K562 (cell line): ENCODE data around the gene MTRF1L. TPM values are rescaled to one million over a fixed set of nuclear protein-coding genes. Genes with fewer than 3 reads are reported as not detected.

Experiments
- AFF4 ChIP-seq: sonication (generic); formaldehyde crosslinking; IDR thresholded peaks from 2 replicates; pipeline ENCODE4 v1.8.0; 2023; ENCODE audit warnings: mild to moderate bottlenecking, missing genetic modification reagents
- ARNT ChIP-seq, 2 experiments: fragments of 450-650 bp; IDR thresholded peaks; 2 replicates each; pipeline ENCODE4 v1.6.1; 2016; ENCODE audit warnings: mild to moderate bottlenecking in 1 of 2
- BRF2 ChIP-seq: IDR thresholded peaks from 3 replicates; pipeline ENCODE4 v1.6.1; 2011; ENCODE audit warnings: borderline replicate concordance, mild to moderate bottlenecking; ENCODE audit not compliant: insufficient read length, insufficient read depth
- CHCHD3 ChIP-seq: fragments of 250-450 bp; sonication (Bioruptor Pico); IDR thresholded peaks from 2 replicates; pipeline ENCODE4 v2.1.2; 2022; ENCODE audit warnings: mild to moderate bottlenecking
- CREB3L1 ChIP-seq: fragments of 450-650 bp; IDR thresholded peaks from 2 replicates; pipeline ENCODE4 v1.6.1; 2014; ENCODE audit warnings: low read depth, mild to moderate bottlenecking, moderate library complexity, borderline replicate concordance
- CREM ChIP-seq: IDR thresholded peaks from 2 replicates; pipeline ENCODE4 v1.6.1; 2014; ENCODE audit warnings: antibody characterized with exemption, low read depth
- CSDE1 ChIP-seq, 2 experiments: fragments of 450-650 bp; IDR thresholded peaks; 2 replicates each; pipeline ENCODE4 v1.6.1; 2016; ENCODE audit warnings: mild to moderate bottlenecking in 1 of 2
- FOSL1 ChIP-seq: fragments of 200-800 bp; sonication (Bioruptor generic); conservative IDR thresholded peaks from 2 replicates; pipeline ENCODE4 v1.6.1; 2016; ENCODE audit warnings: missing genetic modification characterization, missing compliant biosample characterization
- GABPB2 ChIP-seq: fragments of 250-450 bp; sonication (Bioruptor Pico); conservative IDR thresholded peaks from 2 replicates; pipeline ENCODE4 v1.5.1; 2021; ENCODE audit warnings: mild to moderate bottlenecking
- GTF2A2 ChIP-seq: IDR thresholded peaks from 2 replicates; pipeline ENCODE4 v1.6.1; 2016; ENCODE audit warnings: mild to moderate bottlenecking, missing genetic modification characterization, missing compliant biosample characterization
- NFE2L1 ChIP-seq: fragments of 450-650 bp; IDR thresholded peaks from 2 replicates; pipeline ENCODE4 v1.6.1; 2016; ENCODE audit warnings: missing genetic modification characterization, low read depth, mild to moderate bottlenecking, missing compliant biosample characterization, moderate library complexity, borderline replicate concordance
- NONO ChIP-seq, 2 experiments: fragments of 200-400 bp in 1 of 2; fragments of 450-650 bp in 1 of 2; formaldehyde crosslinking in 1 of 2; IDR thresholded peaks; 2 replicates each; pipeline ENCODE4 v1.6.1; 2017; ENCODE audit warnings: low read depth in 2 of 2, mild to moderate bottlenecking in 2 of 2, moderate library complexity in 2 of 2, low read length in 1 of 2
- PCBP2 ChIP-seq: fragments of 200-400 bp; formaldehyde crosslinking; IDR thresholded peaks from 2 replicates; pipeline ENCODE4 v1.6.1; 2018; ENCODE audit warnings: low read length, low read depth, mild to moderate bottlenecking, moderate library complexity; ENCODE audit not compliant: poor library complexity, severe bottlenecking
- SP1 ChIP-seq: sonication (generic); formaldehyde crosslinking; IDR thresholded peaks from 2 replicates; pipeline ENCODE4 v1.8.1; 2022; ENCODE audit warnings: mild to moderate bottlenecking, missing genetic modification reagents
- TOE1 ChIP-seq, 2 experiments: fragments of 450-650 bp in 1 of 2; sonication (generic) in 1 of 2; formaldehyde crosslinking in 1 of 2; IDR thresholded peaks; 2 replicates each; pipeline versions ENCODE4 v1.7.1 to v1.8.0; 2016 to 2022; ENCODE audit warnings: borderline replicate concordance in 2 of 2, mild to moderate bottlenecking in 2 of 2, antibody characterized with exemption in 1 of 2, inconsistent platforms in 1 of 2, low read depth in 1 of 2, missing genetic modification reagents in 1 of 2, moderate library complexity in 1 of 2
- ZFX ChIP-seq: sonication (generic); formaldehyde crosslinking; IDR thresholded peaks from 2 replicates; pipeline ENCODE4 v1.8.0; 2022; ENCODE audit warnings: mild to moderate bottlenecking, missing genetic modification reagents, moderate library complexity
- ZKSCAN3 ChIP-seq: fragments of 250-450 bp; sonication (Bioruptor Pico); IDR thresholded peaks from 2 replicates; pipeline ENCODE4 v1.4.0; 2020
- ZNF280B ChIP-seq: fragments of 250-450 bp; sonication (Bioruptor Pico); IDR thresholded peaks from 2 replicates; pipeline ENCODE4 v1.5.1; 2021; ENCODE audit warnings: mild to moderate bottlenecking
- ZNF830 ChIP-seq: fragments of 250-450 bp; sonication (Bioruptor Pico); IDR thresholded peaks from 2 replicates; pipeline ENCODE4 v1.5.0; 2021; ENCODE audit warnings: mild to moderate bottlenecking
- polyA plus RNA-seq, 8 experiments: library from polyadenylated mRNA; depleted of rRNA in 4 of 8; stranded (reverse) in 5 of 8; unstranded in 3 of 8; fragments of >200 nt; fragmentation: Nextera tagmentation in 2 of 8; fragmentation: Illumina TruSeq in 1 of 8; extraction: Ambion mirVana in 2 of 8; extraction: Trizol in 1 of 8; gene quantifications; 2 replicates each; pipeline versions ENCODE4 v1.2.1 to v1.2.3, GENCODE V29; 2011 to 2014; ENCODE audit warnings: inconsistent platforms in 1 of 8, missing spikeins in 1 of 8
- total RNA-seq, 7 experiments: library from RNA; depleted of rRNA in 6 of 7; stranded (reverse); fragments of >200 nt in 6 of 7; fragmentation: Illumina TruSeq in 2 of 7; extraction: Trizol in 2 of 7; gene quantifications; 2 replicates each; pipeline versions ENCODE4 v1.2.1 to v1.2.3, GENCODE V29; 2011 to 2021; ENCODE audit warnings: low replicate concordance in 1 of 7

MTRF1L gene
- total and polyA plus RNA-seq, 9 of the 15 experiments (the other 6 are each of a cell fraction or from before 2014, with no cell fraction given): 10.7 to 34.0 (median 30.2) TPM

- TF ChIP-seq ZKSCAN3 (CRISPR knock-in tag): no peak
- peak; percentile 77 for TF ChIP-seq SP1 (CRISPR knock-in tag)
- TF ChIP-seq BRF2: no peak
- no peak for TF ChIP-seq GABPB2
- TF ChIP-seq PCBP2: no peak
- TF ChIP-seq AFF4 (CRISPR knock-in tag): peak; percentile 66
- no peak for TF ChIP-seq ZNF830
- 0 out of 2 replicates have a peak, but pooled peaks have one; percentile 34 for TF ChIP-seq FOSL1 (tag)
- no peak for TF ChIP-seq CHCHD3 (CRISPR knock-in tag)
- TF ChIP-seq ZNF280B: no peak
- TF ChIP-seq CREB3L1: peak; percentile 75
- TF ChIP-seq NONO (IDR thresholded peaks at IDR 0.05; ENCODE audit: low read depth in 2 of 2, low read length in 1 of 2): 0 out of 4 replicates have a peak, but pooled peaks of 1 of the 2 experiments have one; percentile 44
- 0 out of 2 replicates have a peak, but pooled peaks have one; percentile 21 for TF ChIP-seq TOE1 (IDR thresholded peaks at IDR 0.05; ENCODE audit: borderline replicate concordance)
- TF ChIP-seq TOE1 (CRISPR knock-in tag; IDR thresholded peaks at IDR 0.05; ENCODE audit: borderline replicate concordance, low read depth): no peak
- no peak for TF ChIP-seq CSDE1 (IDR thresholded peaks at IDR 0.05)
- TF ChIP-seq NFE2L1 (tag): no peak
- TF ChIP-seq ARNT (IDR thresholded peaks at IDR 0.05): no peak
- no peak for TF ChIP-seq GTF2A2
- TF ChIP-seq CREM: peak; percentile 77
- TF ChIP-seq ZFX (CRISPR knock-in tag): peak; percentile 87
Observed at GRCh38 chr6:153002613-153003365, at the start of gene MTRF1L (continued).
